Vagina (tissue), 2 donors: Measurements from ENCODE around the gene LMTK3. TPM values are rescaled to one million over a fixed set of nuclear protein-coding genes. Genes with fewer than 3 reads are reported as not detected.

Experiments
- DNase-seq, 2 donors: peaks; one replicate each; pipeline ENCODE4 v3.0.0-alpha.2; 2017; ENCODE audit errors: extremely low spot score in 2 of 2
- H3K27ac ChIP-seq: fragments of 200-600 bp; sonication (generic); one replicate; pipeline ENCODE4 v1.5.1; 2019
- H3K27me3 ChIP-seq: fragments of 200-600 bp; sonication (generic); one replicate; pipeline ENCODE4 v1.5.1; 2019
- H3K36me3 ChIP-seq, 2 donors: fragments of 200-600 bp; sonication (generic); one replicate each; pipeline ENCODE4 v1.5.1; 2017 to 2019
- H3K4me1 ChIP-seq: fragments of 200-600 bp; sonication (generic); one replicate; pipeline ENCODE4 v1.5.1; 2019
- H3K4me3 ChIP-seq, 2 donors: fragments of 200-600 bp; sonication (generic); 1 replicate in 1 of 2; 2 replicates in 1 of 2; pipeline ENCODE4 v1.5.1; 2016 to 2019
- H3K9me3 ChIP-seq: fragments of 200-600 bp; sonication (generic); one replicate; pipeline ENCODE4 v1.5.1; 2019
- POLR2A ChIP-seq, 2 donors: fragments of 450-650 bp; IDR thresholded peaks; one replicate each; pipeline ENCODE4 v1.6.1; 2017; ENCODE audit warnings: antibody characterized with exemption in 2 of 2, mild to moderate bottlenecking in 2 of 2, moderate library complexity in 2 of 2
- POLR2AphosphoS5 ChIP-seq, 2 donors: sonication (generic); formaldehyde crosslinking; IDR thresholded peaks; one replicate each; pipeline ENCODE4 v1.9.0; 2017; ENCODE audit warnings: antibody characterized with exemption in 2 of 2, mild to moderate bottlenecking in 2 of 2, low read depth in 1 of 2; ENCODE audit not compliant: insufficient read depth in 1 of 2
- intact Hi-C: fragments of 100-400 bp; cut with DNase I; formaldehyde crosslinking; loops from one replicate; pipeline ENCODE4 v1.15.1; 2023
- total RNA-seq: library from RNA; depleted of rRNA; stranded (reverse); fragments of >200 nt; gene quantifications from one replicate; pipeline ENCODE4 v1.2.3, GENCODE V29; 2016
- TF ChIP-seq, protein P1 (sequence below), 3 experiments: fragments of 450-650 bp in 2 of 3; fragments of 200-600 bp in 1 of 3; sonication (generic) in 1 of 3; IDR thresholded peaks; one replicate each; pipeline ENCODE4 v1.5.1; 2017 to 2019; ENCODE audit warnings: antibody characterized with exemption in 3 of 3, mild to moderate bottlenecking in 2 of 3, moderate library complexity in 2 of 3

LMTK3 gene
- total RNA-seq, 1 donor from 2014 or later: 1.7 TPM

DNA sequence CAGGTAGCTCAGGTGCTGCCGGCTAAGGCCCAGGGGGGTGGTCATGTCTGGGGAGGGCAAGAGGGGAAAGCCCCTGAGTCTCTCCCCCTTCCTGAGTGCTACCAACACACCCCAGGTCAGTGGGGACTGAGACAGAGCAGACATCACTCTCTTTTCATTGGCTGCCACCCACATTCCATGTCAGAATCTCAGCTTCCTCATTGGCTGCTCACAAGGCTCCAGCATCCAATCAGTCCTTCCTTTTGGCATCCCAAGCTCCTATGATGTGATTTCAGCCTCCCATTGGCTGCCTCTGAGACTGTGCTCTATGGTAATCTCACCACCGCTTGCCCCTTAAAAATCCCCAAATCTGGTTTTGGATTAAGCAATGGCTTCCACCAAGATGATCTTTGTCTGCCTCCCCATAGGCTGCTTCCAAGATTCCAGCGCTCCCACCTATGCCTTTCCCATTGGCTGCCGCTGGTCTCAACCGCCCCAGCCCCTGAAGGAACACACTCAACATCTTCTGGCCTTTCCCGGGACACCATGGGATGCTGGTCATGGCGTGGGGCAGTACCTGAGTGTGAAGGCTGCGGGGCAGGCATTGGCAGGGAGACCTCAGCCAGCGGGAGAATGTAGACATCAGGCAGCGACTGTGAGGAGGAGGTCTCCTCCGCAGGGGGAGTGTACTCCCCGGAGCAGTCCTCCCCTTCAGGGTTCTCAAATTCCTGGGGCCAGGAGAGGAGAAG lies 2.0 kb downstream of the LMTK3 start:
- Histone ChIP-seq H3K36me3 (no peaks in the 10 kb centered on the region), H3K27me3 (peaks cover 4% of the 10 kb centered on the region), H3K27ac (no peak overlapping the region), H3K4me1 (peaks cover 18% of the 10 kb centered on the region), H3K9me3 (no peaks in the 10 kb centered on the region), H3K4me3 (no peak overlapping the region)
- DNase-seq: no peak
- intact Hi-C loops: no loop called here
- TF ChIP-seq, protein P1, sequence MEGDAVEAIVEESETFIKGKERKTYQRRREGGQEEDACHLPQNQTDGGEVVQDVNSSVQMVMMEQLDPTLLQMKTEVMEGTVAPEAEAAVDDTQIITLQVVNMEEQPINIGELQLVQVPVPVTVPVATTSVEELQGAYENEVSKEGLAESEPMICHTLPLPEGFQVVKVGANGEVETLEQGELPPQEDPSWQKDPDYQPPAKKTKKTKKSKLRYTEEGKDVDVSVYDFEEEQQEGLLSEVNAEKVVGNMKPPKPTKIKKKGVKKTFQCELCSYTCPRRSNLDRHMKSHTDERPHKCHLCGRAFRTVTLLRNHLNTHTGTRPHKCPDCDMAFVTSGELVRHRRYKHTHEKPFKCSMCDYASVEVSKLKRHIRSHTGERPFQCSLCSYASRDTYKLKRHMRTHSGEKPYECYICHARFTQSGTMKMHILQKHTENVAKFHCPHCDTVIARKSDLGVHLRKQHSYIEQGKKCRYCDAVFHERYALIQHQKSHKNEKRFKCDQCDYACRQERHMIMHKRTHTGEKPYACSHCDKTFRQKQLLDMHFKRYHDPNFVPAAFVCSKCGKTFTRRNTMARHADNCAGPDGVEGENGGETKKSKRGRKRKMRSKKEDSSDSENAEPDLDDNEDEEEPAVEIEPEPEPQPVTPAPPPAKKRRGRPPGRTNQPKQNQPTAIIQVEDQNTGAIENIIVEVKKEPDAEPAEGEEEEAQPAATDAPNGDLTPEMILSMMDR (IDR thresholded peaks at IDR 0.05): no peak
- no peak for TF ChIP-seq POLR2A (IDR thresholded peaks at IDR 0.05)

DNA sequence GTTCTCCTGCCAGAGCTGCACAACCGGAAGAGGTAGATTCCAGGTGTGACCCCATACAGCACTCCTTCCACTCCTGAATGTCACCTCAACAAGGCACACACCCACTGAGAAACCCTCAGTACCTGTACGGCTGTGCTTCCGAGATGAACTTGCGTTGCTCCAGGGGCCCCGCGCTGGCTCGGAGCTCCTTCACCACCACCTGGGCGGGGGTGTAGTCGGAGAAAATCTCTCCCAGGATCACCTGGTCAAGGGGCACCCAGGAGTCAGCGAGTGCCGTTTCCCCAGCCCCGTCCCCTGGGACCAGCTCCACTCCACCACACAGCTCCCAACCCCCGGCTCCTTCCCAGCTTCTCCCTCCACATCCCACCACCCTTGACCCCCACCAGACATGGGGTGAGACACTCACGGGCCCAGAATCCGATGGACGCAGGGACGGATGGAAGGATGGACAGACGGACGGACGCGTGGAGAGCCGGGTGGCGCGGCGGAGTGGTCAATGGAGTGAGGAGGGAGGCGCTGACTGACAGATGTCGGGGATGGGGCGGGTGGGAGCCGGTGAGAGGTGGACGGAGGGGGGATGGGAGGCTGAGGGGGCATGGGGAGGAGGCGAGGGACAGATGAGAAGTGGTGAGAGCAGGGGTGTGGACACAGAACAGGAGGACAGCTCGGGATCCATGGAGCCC lies 2.8 kb downstream of the LMTK3 start:
- H3K27me3 ChIP-seq: peaks cover 4% of the 10 kb centered on the region
- intact Hi-C loops: no loop called here
- no peak for DNase-seq
- TF ChIP-seq, protein P1 (IDR thresholded peaks at IDR 0.05): no peak
- no peak for TF ChIP-seq POLR2AphosphoS5 (IDR thresholded peaks at IDR 0.05; ENCODE audit: insufficient read depth in 1 of 2, low read depth in 1 of 2)
- no peak for TF ChIP-seq POLR2A (IDR thresholded peaks at IDR 0.05)
- H3K4me1 ChIP-seq: peaks cover 16% of the 10 kb centered on the region
- H3K36me3 ChIP-seq: no peaks in the 10 kb centered on the region
- H3K27ac ChIP-seq: no peak overlapping the region
- no peaks in the 10 kb centered on the region for H3K9me3 ChIP-seq
- no peak overlapping the region for H3K4me3 ChIP-seq

DNA sequence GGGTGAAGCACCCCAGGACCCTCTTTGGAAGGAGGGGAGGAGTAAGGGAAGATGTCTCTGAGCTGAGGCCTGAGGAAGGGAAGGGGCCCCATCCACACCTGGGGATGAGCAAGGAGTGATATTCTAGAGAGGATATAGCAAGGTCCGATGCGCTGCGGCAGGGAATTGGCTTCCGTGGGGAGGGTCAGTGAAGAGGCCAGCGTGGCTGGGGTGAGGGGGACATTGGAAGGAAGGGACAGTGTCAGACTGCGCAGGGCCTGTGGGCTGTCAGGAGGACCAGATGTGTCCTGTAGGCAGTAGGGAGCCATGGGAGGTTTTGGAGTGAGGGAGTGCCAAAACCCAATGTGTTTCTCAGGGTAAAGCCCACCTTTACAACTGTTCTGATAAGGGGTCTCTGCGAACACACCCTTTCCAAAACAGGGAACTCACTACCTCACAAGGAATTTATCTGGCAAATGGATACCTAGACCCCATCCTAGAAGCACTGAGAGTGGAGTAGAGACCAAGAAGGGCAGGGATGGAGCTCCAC lies 3.7 kb downstream of the LMTK3 start:
- no peaks in the 10 kb centered on the region for H3K36me3 ChIP-seq
- no peak for TF ChIP-seq POLR2AphosphoS5 (IDR thresholded peaks at IDR 0.05; ENCODE audit: insufficient read depth in 1 of 2, low read depth in 1 of 2)
- TF ChIP-seq, protein P1 (IDR thresholded peaks at IDR 0.05): no peak
- TF ChIP-seq POLR2A (IDR thresholded peaks at IDR 0.05): no peak
- no peak overlapping the region for H3K27ac ChIP-seq
- no peak for DNase-seq
- intact Hi-C loops: no loop called here
- H3K4me3 ChIP-seq: no peak overlapping the region
- peaks cover 4% of the 10 kb centered on the region for H3K27me3 ChIP-seq
- no peaks in the 10 kb centered on the region for H3K9me3 ChIP-seq
- H3K4me1 ChIP-seq: peaks cover 9% of the 10 kb centered on the region

DNA sequence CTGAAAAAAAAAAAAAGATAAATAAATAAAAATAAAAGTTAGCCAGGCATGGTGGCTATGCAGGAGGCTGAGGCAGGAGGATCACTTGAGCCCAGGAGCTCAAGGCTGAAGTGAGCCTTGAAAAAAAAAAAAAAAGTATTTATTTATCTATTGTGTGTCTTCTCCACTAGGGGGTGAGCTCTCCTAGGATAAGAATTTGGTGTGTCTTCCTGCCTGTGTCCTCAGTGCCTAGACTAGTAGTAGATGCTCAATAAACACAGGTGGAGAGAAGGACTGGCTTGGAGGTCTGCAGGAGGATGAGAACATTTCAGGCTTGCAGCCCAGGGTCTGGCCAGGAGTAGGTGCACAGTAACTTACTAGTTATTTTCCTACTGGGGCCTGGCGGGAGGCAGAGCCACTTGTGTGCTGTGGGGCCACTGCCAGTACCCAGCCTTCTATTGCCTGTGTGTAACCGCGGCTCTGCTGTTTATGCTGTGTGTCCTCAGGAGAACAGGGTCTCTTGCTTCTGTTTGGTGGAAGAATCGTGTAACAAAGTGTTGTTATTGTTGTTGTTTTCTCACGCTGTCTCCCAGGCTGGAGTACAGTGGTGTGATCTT lies 5.4 kb downstream of the LMTK3 start:
- Histone ChIP-seq H3K27me3 (peaks cover under 1% of the 10 kb centered on the region), H3K36me3 (no peaks in the 10 kb centered on the region), H3K27ac (no peak overlapping the region), H3K4me1 (peaks cover 7% of the 10 kb centered on the region), H3K9me3 (no peaks in the 10 kb centered on the region), H3K4me3 (no peak overlapping the region)
- intact Hi-C loops: no loop called here
- no peak for DNase-seq
- TF ChIP-seq POLR2A (IDR thresholded peaks at IDR 0.05) (no peak), POLR2AphosphoS5 (IDR thresholded peaks at IDR 0.05; ENCODE audit: insufficient read depth in 1 of 2, low read depth in 1 of 2) (no peak)
- TF ChIP-seq, protein P1 (IDR thresholded peaks at IDR 0.05): peak in 2 of 3 experiments; percentile 24 to 35
